Measurements from ENCODE around the gene DDN.
A peak's percentile ranks its signal among the peaks of the same experiment; 100 is the strongest.

The DDN gene

GRCh38 chr12:49013428-49013827, 14.3 kb upstream of the DDN start:
- TF ChIP-seq, protein P1, sequence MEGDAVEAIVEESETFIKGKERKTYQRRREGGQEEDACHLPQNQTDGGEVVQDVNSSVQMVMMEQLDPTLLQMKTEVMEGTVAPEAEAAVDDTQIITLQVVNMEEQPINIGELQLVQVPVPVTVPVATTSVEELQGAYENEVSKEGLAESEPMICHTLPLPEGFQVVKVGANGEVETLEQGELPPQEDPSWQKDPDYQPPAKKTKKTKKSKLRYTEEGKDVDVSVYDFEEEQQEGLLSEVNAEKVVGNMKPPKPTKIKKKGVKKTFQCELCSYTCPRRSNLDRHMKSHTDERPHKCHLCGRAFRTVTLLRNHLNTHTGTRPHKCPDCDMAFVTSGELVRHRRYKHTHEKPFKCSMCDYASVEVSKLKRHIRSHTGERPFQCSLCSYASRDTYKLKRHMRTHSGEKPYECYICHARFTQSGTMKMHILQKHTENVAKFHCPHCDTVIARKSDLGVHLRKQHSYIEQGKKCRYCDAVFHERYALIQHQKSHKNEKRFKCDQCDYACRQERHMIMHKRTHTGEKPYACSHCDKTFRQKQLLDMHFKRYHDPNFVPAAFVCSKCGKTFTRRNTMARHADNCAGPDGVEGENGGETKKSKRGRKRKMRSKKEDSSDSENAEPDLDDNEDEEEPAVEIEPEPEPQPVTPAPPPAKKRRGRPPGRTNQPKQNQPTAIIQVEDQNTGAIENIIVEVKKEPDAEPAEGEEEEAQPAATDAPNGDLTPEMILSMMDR (conservative IDR thresholded peaks at IDR 0.05; ENCODE audit: low read length), result no peak
- H3K4me3 ChIP-seq (ENCODE audit: low read length), result no peak overlapping the region
- no peak for DNase-seq (ENCODE audit: low read depth)

DNA sequence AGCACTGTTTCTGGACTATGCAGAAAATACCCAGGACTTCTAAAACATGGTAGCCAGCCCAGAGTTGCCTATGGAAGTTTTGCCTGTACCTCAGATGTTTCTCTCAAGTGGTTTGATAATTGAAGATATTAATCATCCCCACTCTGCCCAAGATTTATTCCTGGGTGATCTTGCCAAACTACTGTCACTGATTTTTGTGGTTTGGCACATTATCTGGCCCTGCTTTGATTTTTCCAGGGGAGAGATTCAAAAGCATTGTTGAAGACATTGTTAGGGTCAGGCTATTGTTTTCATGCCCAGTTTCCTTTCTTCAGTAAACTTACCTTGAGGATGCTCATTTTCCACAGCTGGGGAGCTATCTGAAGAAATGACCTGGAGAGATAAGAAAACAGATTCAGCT, 13.6 kb upstream of the DDN start:
- no peak for DNase-seq (ENCODE audit: low read depth)
- H3K4me3 ChIP-seq (ENCODE audit: low read length), result no peak overlapping the region
- TF ChIP-seq, protein P1 (conservative IDR thresholded peaks at IDR 0.05; ENCODE audit: low read length), result no peak

DNA sequence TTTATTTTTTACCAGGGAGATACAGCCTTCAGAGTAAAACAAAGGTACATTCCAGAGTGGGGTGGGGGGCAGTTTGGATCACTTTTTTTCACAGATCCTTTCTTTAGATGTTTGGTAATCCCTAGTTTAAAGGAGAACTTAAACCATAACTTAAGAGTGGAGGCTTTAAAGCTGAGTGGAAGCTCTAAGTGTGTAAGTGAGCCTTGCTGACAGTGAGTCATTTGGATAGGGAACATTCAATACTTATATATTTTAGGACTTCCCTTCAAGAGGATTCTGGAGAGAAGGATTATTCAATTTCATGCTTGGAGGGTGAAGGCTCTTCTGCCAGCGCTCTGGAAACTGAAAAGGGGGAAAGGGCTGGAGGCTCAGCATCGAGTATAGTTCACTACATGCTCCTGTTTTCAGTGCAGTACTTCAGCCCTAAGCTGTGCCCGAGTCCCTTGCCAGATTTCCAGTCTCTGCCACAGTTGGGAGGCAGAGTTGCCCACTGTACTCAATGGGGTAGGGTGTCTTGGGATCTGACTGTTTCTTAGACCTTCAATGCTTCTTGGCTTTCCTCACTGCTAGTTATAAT, 11.0 kb upstream of the DDN start:
- no peak overlapping the region for H3K4me3 ChIP-seq (ENCODE audit: low read length)
- DNase-seq (ENCODE audit: low read depth), result no peak
- TF ChIP-seq, protein P1 (conservative IDR thresholded peaks at IDR 0.05; ENCODE audit: low read length), result no peak

DNA sequence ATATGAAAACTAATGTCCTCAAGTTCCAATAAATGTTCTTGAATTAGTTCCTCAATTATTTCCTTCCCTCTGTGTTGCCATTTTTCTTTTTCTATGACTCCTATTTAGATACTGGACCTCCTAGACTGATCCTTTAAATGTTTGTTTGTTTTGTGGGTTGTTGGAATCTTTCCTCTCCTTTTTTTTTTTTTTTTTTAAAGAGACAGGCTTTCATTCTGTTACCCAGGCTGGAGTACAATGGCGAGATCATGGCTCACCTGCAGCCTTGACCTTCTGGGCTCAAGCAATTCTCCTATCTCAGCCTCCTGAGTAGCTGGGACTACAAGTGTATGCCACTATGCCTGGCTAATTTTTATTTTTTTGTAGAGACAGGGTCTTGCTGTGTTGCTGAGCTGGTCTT, 9.8 kb upstream of the DDN start:
- H3K4me3 ChIP-seq (ENCODE audit: low read length), result no peak overlapping the region
- no peak for DNase-seq (ENCODE audit: low read depth)
- TF ChIP-seq, protein P1 (conservative IDR thresholded peaks at IDR 0.05; ENCODE audit: low read length), result no peak

GRCh38 chr12:49000346-49000745, 1.2 kb upstream of the DDN start:
- no peak overlapping the region for H3K4me3 ChIP-seq (ENCODE audit: low read length)
- no peak for DNase-seq (ENCODE audit: low read depth)
- TF ChIP-seq, protein P1 (conservative IDR thresholded peaks at IDR 0.05; ENCODE audit: low read length), result no peak

DNA sequence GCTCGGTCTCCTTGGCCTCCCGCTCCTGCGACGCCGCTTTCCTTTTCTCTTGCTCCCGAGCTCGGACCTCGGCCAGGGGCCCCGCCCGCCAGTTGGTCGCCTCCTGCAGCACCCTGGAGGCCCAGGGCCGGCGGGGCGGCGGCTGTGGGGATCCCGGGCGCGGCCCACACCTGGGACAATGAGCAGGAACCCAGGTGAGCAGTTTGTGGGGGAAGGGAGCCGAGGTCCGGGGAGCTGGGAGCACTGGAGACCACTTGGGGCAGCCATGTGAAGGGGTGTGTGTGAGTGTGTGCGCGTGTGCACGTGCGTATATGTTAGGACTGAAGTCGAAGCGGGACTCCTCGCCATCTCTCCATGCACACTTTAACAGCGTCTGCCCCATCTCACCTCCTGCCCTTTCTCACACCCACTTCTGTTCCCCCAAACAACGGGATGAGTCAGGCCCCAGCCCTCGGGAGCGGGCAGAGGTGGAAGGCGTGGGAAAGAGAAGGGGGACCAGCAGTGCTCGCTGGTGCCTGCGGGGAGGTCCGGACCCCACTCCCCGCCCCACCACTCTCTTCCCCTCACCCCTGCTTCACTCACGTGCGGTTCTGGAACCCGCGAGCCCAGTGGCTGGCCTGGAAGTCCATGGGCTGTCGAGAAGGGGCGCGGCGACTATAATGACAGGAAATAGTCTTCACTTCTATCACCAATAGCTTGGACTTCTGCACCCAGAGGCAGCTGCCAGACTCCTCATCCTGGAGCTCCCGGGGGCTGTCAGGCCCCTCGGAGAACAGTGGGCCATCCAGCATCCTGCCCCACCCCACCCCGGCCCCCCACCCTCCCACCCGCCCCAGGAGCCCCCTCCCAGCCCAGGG, 450 bp downstream of the DDN start:
- no peak for DNase-seq (ENCODE audit: low read depth)
- TF ChIP-seq, protein P1 (conservative IDR thresholded peaks at IDR 0.05; ENCODE audit: low read length), result no peak
- peak overlapping the region; percentile 27 for H3K4me3 ChIP-seq (ENCODE audit: low read length)

All from AG10803 (cell line).